Endothelial cell of umbilical vein (primary cell): Measurements from ENCODE around the gene FANCL. TPM values are rescaled to one million over a fixed set of nuclear protein-coding genes. Genes with fewer than 3 reads are reported as not detected.

ENCODE experiments used
- Bru-seq: library from RNA; stranded (reverse); fragments of 400-500 nt; gene quantifications from one replicate; lab custom pipeline; 2021; lab: Mats Ljungman, UMichigan
- BruChase-seq, 2 experiments: library from RNA; stranded (reverse); fragments of 400-500 nt; gene quantifications; one replicate each; lab custom pipeline; 2021; lab: Mats Ljungman, UMichigan
- BruUV-seq: library from RNA; stranded (reverse); fragments of 400-500 nt; replicated peaks from 2 replicates; lab custom pipeline; 2021; lab: Mats Ljungman, UMichigan
- CTCF ChIA-PET: fragments of 300-600, 350-600 bp; sonication (Branson Sonifier 250); formaldehyde crosslinking; loops from one replicate; lab custom pipeline; 2021; ENCODE audit warnings: antibody characterized with exemption, inconsistent platforms; lab: Charles Lee
- POLR2A ChIA-PET: fragments of 300-600, 350-600 bp; sonication (Branson Sonifier 250); formaldehyde crosslinking; loops from one replicate; lab custom pipeline; 2021; ENCODE audit warnings: antibody characterized with exemption, inconsistent platforms; lab: Charles Lee
- DNase-seq: peaks from one replicate; pipeline ENCODE4 v3.0.0-alpha.2; 2011; ENCODE audit warnings: low read depth, low spot score
- FAIRE-seq: peaks from 2 replicates; lab custom pipeline; 2011; peaks lifted over from hg19 to GRCh38; lab: Jason Lieb, UNC
- H2AFZ ChIP-seq: 2 replicates; pipeline ENCODE4 v1.6.0; 2012; ENCODE audit warnings: low read depth, low read length, control low read depth, inconsistent platforms
- H3K27ac ChIP-seq: 2 replicates; pipeline ENCODE4 v1.5.1; 2011; ENCODE audit warnings: low read depth, mild to moderate bottlenecking, control low read depth, low read length, moderate library complexity; ENCODE audit not compliant: insufficient read depth
- H3K27me3 ChIP-seq, 2 experiments: 2 replicates each; pipeline versions ENCODE4 v1.6.0 to v1.6.1; 2011; ENCODE audit warnings: low read length in 2 of 2, mixed read lengths in 1 of 2; ENCODE audit not compliant: control insufficient read depth in 2 of 2, insufficient read depth in 2 of 2
- H3K36me3 ChIP-seq, 2 experiments: 2 replicates in 1 of 2; 3 replicates in 1 of 2; pipeline ENCODE4 v1.5.1; 2011; ENCODE audit warnings: low read length in 2 of 2, mild to moderate bottlenecking in 1 of 2, moderate library complexity in 1 of 2; ENCODE audit not compliant: control insufficient read depth in 2 of 2, insufficient read depth in 2 of 2; ENCODE audit errors: extremely low read depth in 1 of 2
- H3K4me1 ChIP-seq: 3 replicates; pipeline ENCODE4 v1.5.1; 2011; ENCODE audit warnings: mild to moderate bottlenecking, low read length; ENCODE audit not compliant: control insufficient read depth, insufficient read depth; ENCODE audit errors: extremely low read depth
- H3K4me2 ChIP-seq: 2 replicates; pipeline ENCODE4 v1.6.1; 2011; ENCODE audit warnings: low read length, control low read depth, mixed read lengths; ENCODE audit not compliant: insufficient read depth
- H3K4me3 ChIP-seq, 3 experiments: fragments of 200-600 bp in 1 of 3; sonication (generic), shearing (Covaris generic) in 1 of 3; replicated peaks in 1 of 3; 2 replicates each; pipeline ENCODE4 v1.5.1; 2011 to 2016; ENCODE audit warnings: control low read depth in 3 of 3, low read length in 3 of 3, mild to moderate bottlenecking in 2 of 3, inconsistent platforms in 1 of 3, low read depth in 1 of 3, moderate library complexity in 1 of 3; ENCODE audit not compliant: insufficient read depth in 1 of 3
- H3K79me2 ChIP-seq: 2 replicates; pipeline ENCODE4 v1.6.0; 2012; ENCODE audit warnings: low read length, inconsistent platforms; ENCODE audit not compliant: control insufficient read depth, insufficient read depth
- H3K9ac ChIP-seq: replicated peaks from 2 replicates; pipeline ENCODE3; 2011; ENCODE audit warnings: low read length, control low read depth; ENCODE audit not compliant: insufficient read depth; ENCODE audit errors: extremely low read depth
- H3K9me1 ChIP-seq: replicated peaks from 3 replicates; pipeline ENCODE4 v1.6.0; 2011; ENCODE audit warnings: mild to moderate bottlenecking, low read length; ENCODE audit not compliant: control insufficient read depth, insufficient read depth; ENCODE audit errors: extremely low read depth
- H3K9me3 ChIP-seq: replicated peaks from 2 replicates; pipeline ENCODE4 v1.5.1; 2012; ENCODE audit warnings: low read length, inconsistent platforms; ENCODE audit not compliant: control insufficient read depth, insufficient read depth
- H4K20me1 ChIP-seq: replicated peaks from 2 replicates; pipeline ENCODE3; 2011; ENCODE audit warnings: mild to moderate bottlenecking, low read length; ENCODE audit not compliant: control insufficient read depth, insufficient read depth; ENCODE audit errors: extremely low read depth
- EZH2 ChIP-seq: IDR thresholded peaks from 2 replicates; pipeline ENCODE4 v1.6.1; 2012; ENCODE audit warnings: borderline replicate concordance, low read depth, mild to moderate bottlenecking, moderate library complexity, low read length, inconsistent platforms; ENCODE audit not compliant: severe bottlenecking
- GATA2 ChIP-seq: IDR thresholded peaks from 2 replicates; pipeline ENCODE4 v1.7.0; 2011; ENCODE audit warnings: low read depth, mild to moderate bottlenecking, moderate library complexity, mixed read lengths, low read length; ENCODE audit not compliant: insufficient read length, insufficient read depth
- JUN ChIP-seq: IDR thresholded peaks from 2 replicates; pipeline ENCODE4 v1.6.1; 2011; ENCODE audit warnings: borderline replicate concordance, low read depth; ENCODE audit not compliant: insufficient read length, insufficient read depth
- POLR2A ChIP-seq: IDR thresholded peaks from 2 replicates; pipeline ENCODE4 v1.6.1; 2012; ENCODE audit warnings: low read depth, mild to moderate bottlenecking, control low read depth, low read length
- POLR2AphosphoS5 ChIP-seq: IDR thresholded peaks from 2 replicates; pipeline ENCODE4 v1.6.1; 2012; ENCODE audit warnings: low read depth, mild to moderate bottlenecking, control low read depth, low read length, moderate library complexity; ENCODE audit not compliant: insufficient read depth
- dilution Hi-C: fragments of 300-500 bp; cut with MboI; formaldehyde crosslinking; loops from one replicate; pipeline ENCODE4 v1.15.0; 2019; ENCODE audit warnings: low sequenced_read_pairs; ENCODE audit not compliant: extremely low pct_ligation_motif_present
- intact Hi-C: fragments of 100-400 bp; cut with micrococcal nuclease; formaldehyde crosslinking; loops from one replicate; pipeline ENCODE4 v1.10.0; 2022
- long read RNA-seq: library from polyadenylated mRNA; stranded (forward); transcript quantifications from one replicate; pipeline ENCODE4 v2.0.0, GENCODE V29; 2021
- polyA minus RNA-seq, 3 experiments: library from RNA; depleted of rRNA, polyadenylated mRNA; stranded (reverse); fragments of >200 nt; gene quantifications; 1 replicate in 1 of 3; 2 replicates in 2 of 3; pipeline ENCODE4 v1.2.3, GENCODE V29; 2011
- polyA plus RNA-seq, 4 experiments: library from polyadenylated mRNA; depleted of rRNA in 3 of 4; stranded (reverse) in 3 of 4; unstranded in 1 of 4; fragments of >200 nt; gene quantifications; 2 replicates each; pipeline versions ENCODE4 v1.2.1 to v1.2.3, GENCODE V29; 2011 to 2012; ENCODE audit warnings: missing spikeins in 1 of 4
- total RNA-seq: library from RNA; stranded (reverse); gene quantifications from 2 replicates; pipeline ENCODE4 v1.2.3, GENCODE V29; 2021
- TF ChIP-seq, protein P1 (sequence below): IDR thresholded peaks from 2 replicates; pipeline ENCODE4 v1.6.1; 2011; ENCODE audit not compliant: insufficient read depth, insufficient read length

The FANCL gene
- total RNA-seq (15.8 and 16.7 TPM in 2 replicates), polyA plus RNA-seq (5.8 and 10.3 TPM in 2 replicates), polyA minus RNA-seq (9.5 and 9.8 TPM in 2 replicates), Bru-seq, nascent RNA (percentile 85 among the genes with signal in this experiment), BruChase-seq, experiment 1, labeled RNA remaining after a 6-hour chase (percentile 60 among the genes with signal in this experiment), BruChase-seq, experiment 2, labeled RNA remaining after a 2-hour chase (percentile 82 among the genes with signal in this experiment)
- polyA plus RNA-seq (2011; cell fraction: cytosol; rRNA removed): 13.7 and 15.8 TPM in 2 replicates
- 37.3 and 54.2 TPM in 2 replicates for polyA plus RNA-seq (2011; cell fraction: nucleus; rRNA removed)
- polyA plus RNA-seq (2012): 12.9 and 18.2 TPM in 2 replicates
- 28.7 TPM for polyA minus RNA-seq (2011; cell fraction: cytosol; rRNA and poly(A)+ RNA removed)
- polyA minus RNA-seq (2011; cell fraction: nucleus; rRNA and poly(A)+ RNA removed): 34.7 and 44.4 TPM in 2 replicates
- long read RNA-seq, transcript FANCL-201 (14 exons, 1,683 nt): major isoform, 18 of 42 reads
- long read RNA-seq, transcript FANCL-202 (14 exons, 1,698 nt): minor isoform, 7 of 42 reads
- long read RNA-seq, partial matches to known transcripts: 0 of 42 reads
- long read RNA-seq, other reads (novel, unspliced or antisense): 15 of 42 reads

GRCh38 chr2:58240670-58241545, at the start of gene FANCL:
TSS of gene FANCL (minus strand) at chr2:58241325. CDS start at chr2:58241313, 12 bp downstream.
- Histone ChIP-seq H3K79me2 (peaks cover 41% of the 10 kb centered on the region), H3K4me2 (peak within 1 kb of the TSS; percentile 97), H3K4me3 (peak within 1 kb of the TSS; percentile 35 to 92 (median 73)), H2AFZ (peak within 1 kb of the TSS; percentile 57), H3K9me1 (peaks cover 2% of the 10 kb centered on the region), H4K20me1 (no peaks in the 10 kb centered on the region), H3K9me3 (no peaks in the 10 kb centered on the region), H3K27me3 (peaks cover 0 to 2% of the 10 kb centered on the region in 2 experiments), H3K36me3 (no peaks in the 10 kb centered on the region), H3K27ac (peak within 1 kb of the TSS; percentile 27), H3K4me1 (peaks cover 16% of the 10 kb centered on the region), H3K9ac (peak within 1 kb of the TSS; percentile 84)
- FAIRE-seq (peak; percentile 67), DNase-seq (peak; percentile 87)
- TF ChIP-seq EZH2 (no peak), POLR2A (peak; percentile 70), JUN (no peak), GATA2 (no peak), POLR2AphosphoS5 (peak; percentile 79)
- TF ChIP-seq, protein P1, sequence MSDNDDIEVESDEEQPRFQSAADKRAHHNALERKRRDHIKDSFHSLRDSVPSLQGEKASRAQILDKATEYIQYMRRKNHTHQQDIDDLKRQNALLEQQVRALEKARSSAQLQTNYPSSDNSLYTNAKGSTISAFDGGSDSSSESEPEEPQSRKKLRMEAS: peak; percentile 13
- ChIA-PET CTCF (interaction anchor here (0.6 to 1.0 kb wide), 4 partner anchors 81 to 367 kb away, joined by 3 read pairs; no protein-coding TSS in a partner anchor), POLR2A (no interaction called here)
- dilution Hi-C loops (no loop called here), intact Hi-C loops (loop anchor here (2.0 to 10.0 kb wide), 5 partner anchors 39 to 394 kb away; no protein-coding TSS in a partner anchor)
- BruUV-seq: TSS peak; percentile 45
